ENCODE results near the gene ANXA5.

The ANXA5 gene

DNA sequence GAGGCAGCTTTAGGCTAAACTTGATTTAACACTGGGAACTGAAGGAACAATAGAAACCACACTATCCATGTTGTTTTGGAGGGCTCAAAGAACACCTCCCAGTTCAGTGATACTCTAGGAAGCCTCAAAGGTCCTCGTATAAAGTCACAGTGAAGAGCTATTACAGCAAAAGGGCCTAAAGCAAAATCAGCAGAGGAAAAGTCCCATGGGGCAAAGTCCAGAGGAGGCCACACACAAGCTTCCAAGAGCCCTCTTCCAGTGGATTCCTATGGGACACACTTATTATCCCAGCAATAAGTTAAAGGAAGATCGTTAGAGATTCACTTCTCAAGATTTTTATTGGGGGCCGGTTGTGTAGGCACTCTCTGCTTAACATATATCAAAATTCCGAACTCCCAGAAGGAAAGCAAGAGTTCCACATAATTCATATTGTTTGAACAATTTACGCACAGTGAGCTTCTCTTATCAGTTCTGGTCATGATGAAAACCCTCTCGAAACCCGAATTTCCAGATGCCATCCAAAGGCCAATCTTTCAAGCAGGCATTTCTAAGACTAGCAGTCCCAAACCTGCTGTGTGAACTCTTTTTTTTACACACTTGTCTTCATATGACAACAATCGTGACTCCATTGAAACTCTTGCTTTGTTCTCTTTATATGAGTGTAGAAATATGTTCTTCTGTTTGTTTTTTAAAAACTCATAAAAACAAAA, 53.7 kb downstream of the ANXA5 start:
- DNase-seq (ENCODE audit: low spot score) = no peak

DNA sequence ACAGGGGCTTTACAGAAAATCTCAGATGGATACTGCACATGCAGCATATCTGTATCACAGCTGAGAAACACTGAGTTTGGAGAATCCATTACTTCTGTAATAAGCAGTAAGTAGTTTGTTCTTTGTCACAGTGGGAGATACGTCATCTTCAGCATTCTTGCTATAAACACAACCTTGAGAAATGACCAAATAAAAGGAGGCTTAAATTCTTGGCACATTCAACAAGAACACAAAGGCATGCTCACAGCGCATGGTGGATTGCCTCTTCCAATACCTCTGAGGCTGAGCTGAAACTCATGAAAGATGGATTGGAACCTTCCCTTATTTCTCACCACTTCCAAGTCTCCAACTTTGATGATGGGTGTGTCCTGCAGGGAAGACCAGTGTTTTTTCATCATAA, 54.5 kb downstream of the ANXA5 start:
- no peak for DNase-seq (ENCODE audit: low spot score)

DNA sequence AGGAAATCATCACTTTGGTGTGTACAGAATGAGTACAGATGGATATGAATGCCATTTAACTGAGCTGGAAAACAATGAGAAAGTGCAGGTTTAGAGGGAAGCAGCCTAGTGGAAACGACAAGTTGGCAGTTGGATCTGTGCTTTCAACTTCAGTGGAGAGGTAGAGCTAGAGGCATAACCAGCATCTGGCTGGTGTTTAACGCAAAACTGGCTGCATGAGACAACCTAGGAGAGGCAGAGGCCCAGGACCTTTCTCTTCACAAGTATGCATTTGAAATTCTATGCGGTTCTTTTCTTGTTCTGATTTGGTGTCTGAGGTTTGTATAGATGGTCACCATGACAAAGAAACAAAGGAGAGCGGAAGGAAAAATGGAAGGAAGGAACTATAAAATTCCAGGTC, 63.1 kb downstream of the ANXA5 start:
- DNase-seq (ENCODE audit: low spot score) = no peak

DNA sequence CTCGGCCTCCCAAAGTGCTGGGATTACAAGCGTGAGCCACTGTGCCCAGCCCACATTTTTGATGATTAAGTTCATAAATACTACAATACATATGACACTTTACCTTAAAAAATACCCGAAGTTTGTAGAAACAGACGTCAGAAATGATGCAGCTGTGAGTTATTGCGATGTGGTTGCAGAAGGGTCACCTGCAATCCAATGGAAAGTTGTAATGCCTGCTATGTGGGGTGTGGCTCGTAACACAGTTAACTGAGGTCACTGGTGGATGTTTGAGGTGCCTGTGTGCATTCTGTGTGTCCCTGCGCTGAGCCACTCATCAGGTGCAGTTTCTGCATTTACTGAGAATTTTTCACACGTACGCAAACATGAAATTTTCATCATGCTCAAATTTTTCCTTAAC, 64.1 kb downstream of the ANXA5 start:
- no peak for DNase-seq (ENCODE audit: low spot score)

Data from hematopoietic multipotent progenitor cell treated with erythropoietin and hydrocortisone succinate and interleukin-3 and kit ligand, for 15 days (in vitro differentiated cells).